Measurements from ENCODE around the gene H19. TPM values are rescaled to one million over a fixed set of nuclear protein-coding genes. Genes with fewer than 3 reads are reported as not detected.

The H19 gene
- total and polyA plus RNA-seq, 2 of the 8 experiments (the other 6 are each of a cell fraction or from before 2014, with no cell fraction given) = 5.2 to 10.0 TPM

- TF ChIP-seq CBX8 (IDR thresholded peaks at IDR 0.05; ENCODE audit: borderline replicate concordance, low read depth, low read length) (no peak), TAF7 (optimal IDR thresholded peaks at IDR 0.05; ENCODE audit: borderline replicate concordance, low read depth, low read length) (no peak)
Measured at GRCh38 chr11:1947592-1948237, 49.9 kb downstream of the H19 start (continued).
